HG03135 (cell line): Measurements from ENCODE around the gene ASCL5.

ENCODE experiments used
- ATAC-seq: cut with Tn5 transposase; IDR thresholded peaks from one replicate; pipeline ENCODE4 v1.9.1; 2021; ENCODE audit warnings: mild to moderate bottlenecking, moderate library complexity; ENCODE audit not compliant: unreplicated experiment

ASCL5 gene

GRCh38 chr1:201153474-201154388 is 26.7 kb upstream of the ASCL5 start:
- ATAC-seq, result peak; percentile 77

- ATAC-seq, result no peak
Observed at GRCh38 chr1:201149400-201149799, 22.4 kb upstream of the ASCL5 start.

GRCh38 chr1:201147396-201148015 is 20.5 kb upstream of the ASCL5 start:
- ATAC-seq, result no peak

- no peak for ATAC-seq
Observed at GRCh38 chr1:201146626-201147390, 19.8 kb upstream of the ASCL5 start.

GRCh38 chr1:201145816-201146215 is 18.8 kb upstream of the ASCL5 start:
- no peak for ATAC-seq

GRCh38 chr1:201145132-201145531 is 18.1 kb upstream of the ASCL5 start:
- ATAC-seq, result no peak

- ATAC-seq, result no peak
Observed at GRCh38 chr1:201144701-201145100, 17.7 kb upstream of the ASCL5 start.

- no peak for ATAC-seq
Observed at GRCh38 chr1:201143726-201144635, 17.0 kb upstream of the ASCL5 start.

- ATAC-seq, result no peak
Observed at GRCh38 chr1:201142849-201143725, 16.1 kb upstream of the ASCL5 start.

- ATAC-seq, result no peak
Observed at GRCh38 chr1:201142011-201142848, 15.2 kb upstream of the ASCL5 start.

- ATAC-seq, result no peak
Observed at GRCh38 chr1:201141418-201141817, 14.4 kb upstream of the ASCL5 start.

- ATAC-seq, result no peak
Observed at GRCh38 chr1:201140941-201141260, 13.9 kb upstream of the ASCL5 start.

GRCh38 chr1:201140235-201140940 is 13.4 kb upstream of the ASCL5 start:
- no peak for ATAC-seq

GRCh38 chr1:201139756-201140155 is 12.8 kb upstream of the ASCL5 start:
- no peak for ATAC-seq

- no peak for ATAC-seq
Observed at GRCh38 chr1:201139306-201139705, 12.3 kb upstream of the ASCL5 start.

GRCh38 chr1:201138311-201138840 is 11.4 kb upstream of the ASCL5 start:
- ATAC-seq, result no peak

- ATAC-seq, result no peak
Observed at GRCh38 chr1:201137579-201138310, 10.8 kb upstream of the ASCL5 start.
